T-helper 9 cell (primary cell): ENCODE measurements around the gene CDSN.
"Not testable (repeated sequence)": the region's sequence is repeated elsewhere in the genome, so short reads cannot be mapped to it uniquely, and the experiment has no call there.

ENCODE experiments used
- DNase-seq: peaks from one replicate; pipeline ENCODE4 v3.0.0-alpha.2; 2020
- total RNA-seq, 2 donors: gene quantifications; one replicate each; lab custom pipeline; 2026; lab: John Stamatoyannopoulos, UW

CDSN gene, protein sequence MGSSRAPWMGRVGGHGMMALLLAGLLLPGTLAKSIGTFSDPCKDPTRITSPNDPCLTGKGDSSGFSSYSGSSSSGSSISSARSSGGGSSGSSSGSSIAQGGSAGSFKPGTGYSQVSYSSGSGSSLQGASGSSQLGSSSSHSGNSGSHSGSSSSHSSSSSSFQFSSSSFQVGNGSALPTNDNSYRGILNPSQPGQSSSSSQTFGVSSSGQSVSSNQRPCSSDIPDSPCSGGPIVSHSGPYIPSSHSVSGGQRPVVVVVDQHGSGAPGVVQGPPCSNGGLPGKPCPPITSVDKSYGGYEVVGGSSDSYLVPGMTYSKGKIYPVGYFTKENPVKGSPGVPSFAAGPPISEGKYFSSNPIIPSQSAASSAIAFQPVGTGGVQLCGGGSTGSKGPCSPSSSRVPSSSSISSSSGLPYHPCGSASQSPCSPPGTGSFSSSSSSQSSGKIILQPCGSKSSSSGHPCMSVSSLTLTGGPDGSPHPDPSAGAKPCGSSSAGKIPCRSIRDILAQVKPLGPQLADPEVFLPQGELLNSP
- total RNA-seq = 0 reads per million in 2 donors

DNA sequence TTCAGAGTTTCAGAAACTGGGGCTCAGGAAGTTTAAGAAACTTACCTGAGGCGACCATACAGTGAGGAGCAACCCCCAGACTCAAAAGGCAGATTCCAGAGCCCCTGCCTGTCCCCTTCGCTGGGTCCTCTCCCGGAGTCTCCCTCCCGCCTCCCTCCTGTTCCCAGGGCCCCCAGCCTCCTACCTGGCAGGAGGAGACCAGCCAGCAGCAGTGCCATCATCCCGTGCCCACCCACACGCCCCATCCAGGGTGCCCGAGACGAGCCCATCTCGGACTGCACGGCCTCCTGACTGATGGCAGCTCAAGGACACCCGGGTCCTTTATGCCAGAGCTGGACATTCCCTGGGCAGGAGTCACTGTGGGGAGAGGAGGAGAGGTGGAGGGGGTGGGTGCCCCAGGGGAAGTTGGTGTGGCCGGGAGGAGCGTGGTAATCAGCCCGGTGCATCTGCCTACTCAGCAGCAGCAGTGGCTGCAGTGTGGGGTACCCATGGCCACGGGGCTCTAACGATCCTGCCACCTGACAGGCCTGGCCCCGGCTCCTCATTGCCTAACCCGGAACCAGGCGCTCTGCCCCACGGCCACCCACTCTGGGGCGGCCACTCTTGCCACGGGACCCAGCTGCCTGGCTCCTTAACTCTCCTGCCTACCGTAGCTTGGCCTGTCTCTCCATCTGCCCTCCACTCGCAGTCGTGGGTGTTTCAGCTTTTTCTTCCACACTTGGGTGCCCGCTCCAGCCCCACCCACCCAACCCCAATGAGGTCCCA, at the start of gene CDSN:
CDSN (minus strand) TSS at position 296 of the 765 bp plus-strand sequence; CDS start at position 269, 27 bp downstream.
- no peak for DNase-seq

GRCh38 chr6:31169123-31169857, 49.0 kb upstream of the CDSN start:
- no peak for DNase-seq

DNA sequence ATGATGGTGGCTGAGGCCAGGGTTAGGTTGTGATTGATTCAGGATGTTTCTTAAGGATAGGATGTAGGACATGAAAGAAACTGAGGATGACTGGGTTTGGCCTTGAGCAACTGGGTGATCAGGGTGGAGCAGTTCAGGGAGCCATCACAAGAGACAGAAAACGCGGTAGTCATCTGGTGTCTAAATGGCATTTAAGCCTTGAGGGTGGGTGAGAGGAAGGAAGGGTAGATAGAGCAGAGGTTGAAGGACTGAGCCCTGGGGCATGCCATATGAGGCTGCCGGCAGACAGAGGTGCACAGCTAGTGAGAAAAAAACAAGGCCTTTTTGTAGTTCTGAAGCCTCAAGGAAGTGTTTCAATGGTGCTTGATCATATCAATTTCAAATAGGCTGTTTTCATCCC, 48.4 kb upstream of the CDSN start:
- no peak for DNase-seq

GRCh38 chr6:31165986-31166385, 45.7 kb upstream of the CDSN start:
- no peak for DNase-seq

DNA sequence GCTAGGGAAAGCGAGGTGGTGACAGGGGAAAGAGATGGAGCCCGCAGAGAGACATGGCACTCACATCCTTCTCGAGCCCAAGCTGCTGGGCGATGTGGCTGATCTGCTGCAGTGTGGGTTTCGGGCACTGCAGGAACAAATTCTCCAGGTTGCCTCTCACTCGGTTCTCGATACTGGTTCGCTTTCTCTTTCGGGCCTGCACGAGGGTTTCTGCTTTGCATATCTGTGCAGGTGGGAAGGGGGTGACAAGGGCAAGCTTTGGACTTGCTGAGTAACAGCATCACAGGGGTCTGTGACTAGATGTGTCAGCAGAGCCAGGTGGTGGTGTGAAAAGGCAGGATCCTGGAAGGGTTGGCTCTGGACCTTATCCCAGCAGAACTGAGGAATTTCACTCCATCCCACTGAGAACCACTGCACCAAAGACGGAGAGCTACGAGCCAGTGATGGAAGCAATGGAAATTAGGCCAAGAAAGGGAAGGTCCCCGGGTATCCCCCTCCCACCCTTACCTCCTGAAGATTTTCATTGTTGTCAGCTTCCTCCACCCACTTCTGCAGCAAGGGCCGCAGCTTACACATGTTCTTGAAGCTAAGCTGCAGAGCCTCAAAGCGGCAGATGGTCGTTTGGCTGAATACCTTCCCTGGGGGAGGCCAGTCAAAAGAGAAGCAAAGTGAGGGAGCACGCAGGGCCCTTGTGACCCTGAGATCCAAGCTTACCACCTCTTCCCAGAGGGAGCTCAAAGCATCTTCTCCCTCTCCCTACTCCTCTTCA, 45.0 kb upstream of the CDSN start:
- not testable (repeated sequence) for DNase-seq

GRCh38 chr6:31164475-31165063, 44.3 kb upstream of the CDSN start:
- DNase-seq = not testable (repeated sequence)

- DNase-seq = no peak
These were observed 43.7 kb upstream of the CDSN start for GRCh38 chr6:31163922-31164321.

DNA sequence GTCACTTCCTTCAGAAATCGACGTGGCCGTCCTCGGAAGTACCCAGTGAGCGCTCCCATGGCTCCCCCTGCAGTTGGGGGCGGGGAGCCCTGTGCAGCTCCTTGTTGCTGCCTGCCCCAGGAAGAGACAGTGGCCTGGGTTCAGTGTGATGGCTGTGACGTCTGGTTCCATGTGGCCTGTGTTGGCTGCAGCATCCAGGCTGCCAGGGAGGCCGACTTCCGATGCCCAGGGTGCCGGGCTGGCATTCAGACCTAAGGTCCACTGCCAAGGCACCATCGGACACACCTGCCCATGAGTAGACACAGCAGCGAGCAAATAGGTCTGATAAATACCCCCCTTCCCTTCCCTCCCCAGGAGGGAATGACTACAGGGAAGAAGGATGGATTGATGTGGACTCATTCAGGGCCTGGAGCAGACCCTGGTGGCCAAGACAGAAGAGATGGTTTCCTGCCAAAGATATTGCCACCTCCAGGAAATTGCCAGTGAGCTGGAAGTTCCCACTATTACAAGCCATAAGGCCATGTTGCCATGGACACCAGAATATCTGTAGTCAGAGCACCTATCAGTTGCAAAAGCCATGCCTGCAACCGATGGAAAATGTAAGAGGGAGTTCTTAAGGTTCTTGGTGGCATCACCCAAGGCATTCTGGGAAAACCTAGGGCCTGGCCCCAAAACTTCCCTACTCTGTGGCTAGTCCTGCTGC, 42.4 kb upstream of the CDSN start:
- no peak for DNase-seq

DNA sequence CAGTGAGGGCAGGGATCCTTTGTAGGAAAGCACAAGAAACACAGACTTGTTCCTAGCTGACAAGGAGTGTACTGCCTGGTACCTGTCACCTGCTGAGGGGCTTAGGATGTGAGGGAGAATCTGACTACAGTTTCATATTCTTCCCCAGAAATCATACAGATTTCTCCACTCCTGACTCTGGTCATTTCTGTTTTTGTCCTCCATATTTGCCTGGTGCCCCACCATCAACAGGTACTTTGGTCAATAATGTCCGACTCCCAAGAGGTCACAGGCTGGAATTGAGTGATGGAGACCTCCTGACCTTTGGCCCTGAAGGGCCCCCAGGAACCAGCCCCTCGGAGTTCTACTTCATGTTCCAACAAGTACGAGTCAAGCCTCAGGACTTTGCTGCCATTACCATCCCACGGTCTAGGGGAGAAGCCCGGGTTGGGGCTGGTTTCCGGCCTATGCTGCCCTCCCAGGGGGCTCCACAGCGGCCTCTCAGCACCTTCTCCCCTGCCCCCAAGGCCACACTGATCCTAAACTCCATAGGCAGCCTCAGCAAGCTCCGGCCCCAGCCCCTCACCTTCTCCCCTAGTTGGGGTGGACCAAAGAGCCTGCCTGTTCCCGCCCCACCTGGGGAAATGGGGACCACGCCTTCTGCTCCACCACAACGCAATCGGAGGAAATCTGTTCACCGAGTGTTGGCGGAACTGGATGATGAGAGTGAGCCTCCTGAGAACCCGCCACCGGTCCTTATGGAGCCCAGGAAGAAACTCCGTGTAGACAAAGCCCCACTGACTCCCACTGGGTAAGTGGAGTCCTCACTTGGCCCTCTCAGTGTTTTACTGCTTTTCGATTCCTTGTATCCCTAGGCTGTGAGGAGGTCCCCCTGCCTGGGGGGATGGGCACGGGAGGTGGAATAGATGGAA, 41.2 kb upstream of the CDSN start:
- no peak for DNase-seq

DNA sequence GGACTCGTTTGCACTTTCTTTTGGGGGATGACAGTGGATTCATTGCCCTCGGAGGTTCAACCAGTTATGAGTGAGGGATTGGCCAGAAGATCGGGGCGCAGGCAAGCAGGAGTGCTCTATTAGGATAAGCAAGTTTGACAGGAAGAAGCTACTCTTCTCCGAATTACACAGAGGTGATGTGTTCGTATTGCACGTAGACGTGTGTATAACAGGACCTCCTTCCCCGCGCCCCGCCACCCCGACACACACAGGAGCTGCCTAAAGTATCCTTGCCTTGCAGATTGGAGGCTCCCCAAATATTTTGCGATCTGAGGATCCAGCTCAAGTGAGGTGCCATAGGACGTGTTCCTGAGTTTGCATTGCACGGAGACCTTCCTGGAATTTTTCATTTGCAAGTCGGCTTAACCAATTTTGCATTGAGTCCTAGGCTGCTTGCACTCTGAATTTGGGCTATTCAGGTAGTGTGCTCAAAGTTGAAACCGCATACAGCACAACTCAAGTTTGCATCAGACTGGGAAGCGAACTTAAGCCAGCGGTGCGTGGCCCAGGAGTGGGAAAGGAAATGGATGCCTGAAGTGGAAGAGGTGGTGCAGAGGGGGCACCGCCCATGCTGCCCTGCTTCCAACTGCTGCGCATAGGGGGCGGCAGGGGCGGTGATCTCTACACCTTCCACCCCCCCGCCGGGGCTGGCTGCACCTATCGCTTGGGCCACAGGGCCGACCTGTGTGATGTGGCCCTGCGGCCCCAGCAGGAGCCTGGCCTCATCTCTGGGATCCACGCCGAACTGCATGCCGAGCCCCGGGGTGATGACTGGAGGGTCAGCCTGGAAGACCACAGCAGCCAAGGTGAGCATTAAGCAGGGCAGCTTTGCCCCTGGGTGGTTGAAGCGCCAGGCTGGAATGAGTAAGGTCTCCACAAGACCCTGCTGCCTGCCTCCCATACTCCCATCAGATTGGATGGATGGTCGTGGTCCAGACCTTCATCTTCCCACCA, 38.9 kb upstream of the CDSN start:
- no peak for DNase-seq

DNA sequence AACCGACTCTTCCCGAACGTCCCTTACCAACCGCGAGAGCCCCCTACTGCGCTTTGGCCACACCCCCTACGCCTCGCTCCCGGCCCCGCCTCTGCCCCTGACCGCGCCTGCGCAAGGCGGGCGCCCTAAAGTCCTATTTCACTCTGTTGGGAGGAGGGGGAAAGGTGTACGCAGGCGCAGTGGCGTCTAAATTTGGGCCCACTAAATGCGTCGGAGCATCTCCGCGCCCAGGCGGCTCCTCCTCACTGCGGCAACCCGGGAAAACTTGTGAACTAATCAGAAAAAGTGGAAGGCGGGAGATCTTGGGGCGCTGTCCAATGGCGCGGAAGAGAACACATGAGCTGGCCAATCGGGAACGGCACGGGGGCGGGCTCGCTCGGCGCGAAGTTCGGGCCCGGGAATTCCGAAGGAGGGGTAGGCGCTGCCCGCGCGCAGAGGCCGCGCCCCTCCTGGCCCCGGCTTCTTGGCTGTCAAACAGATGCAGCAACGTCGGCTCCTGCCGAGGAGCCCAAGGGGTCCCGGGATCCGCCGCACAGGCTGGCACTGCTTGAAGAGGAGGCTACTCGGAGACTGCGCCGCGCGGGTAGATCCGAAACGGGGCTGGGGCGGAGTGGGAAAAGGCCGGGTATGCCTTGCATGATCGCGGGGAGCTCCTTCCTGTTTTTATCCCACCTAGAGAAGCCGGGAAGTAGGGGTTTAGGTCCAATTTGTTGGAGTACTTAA, 38.1 kb upstream of the CDSN start, which contains the start of gene TCF19:
TCF19 (plus strand) TSS at position 450 of the 723 bp plus-strand sequence. CDS start 881 bp downstream, outside the sequence.
- peak; percentile 98 for DNase-seq

DNA sequence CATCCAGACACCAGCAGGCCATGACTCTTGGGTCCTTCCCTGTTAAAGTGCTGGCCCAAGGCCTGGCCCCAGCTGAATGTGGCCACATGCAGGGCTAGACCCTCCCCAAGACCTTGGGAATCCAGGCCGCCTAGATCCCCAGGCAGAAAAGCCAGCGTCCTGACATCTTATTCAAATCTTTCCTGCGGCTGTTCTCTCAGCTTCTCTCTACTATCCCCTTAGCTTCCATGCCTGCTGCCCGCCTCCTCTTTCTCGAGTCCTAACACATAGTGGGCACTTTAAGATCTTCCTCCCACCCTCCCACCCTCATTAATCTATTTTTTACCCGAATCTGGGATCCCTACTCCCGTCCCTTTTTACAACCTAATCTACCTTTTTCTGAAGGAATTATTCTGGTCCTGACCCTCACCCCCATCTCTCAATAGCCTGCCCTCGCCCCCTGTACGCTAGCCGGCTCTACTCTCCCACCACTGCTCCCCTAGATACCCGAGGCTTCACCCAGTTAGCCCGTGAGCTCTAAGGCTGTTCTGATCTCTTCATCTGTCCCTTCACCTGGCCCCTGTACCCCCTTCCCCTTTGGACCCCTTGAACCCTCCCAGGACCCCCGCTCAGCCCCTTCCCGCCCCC, 37.4 kb upstream of the CDSN start, which contains the start of gene CCHCR1:
CCHCR1 (minus strand) TSS at position 290 of the 627 bp plus-strand sequence; CDS start at position 88, 202 bp downstream.
- no peak for DNase-seq

DNA sequence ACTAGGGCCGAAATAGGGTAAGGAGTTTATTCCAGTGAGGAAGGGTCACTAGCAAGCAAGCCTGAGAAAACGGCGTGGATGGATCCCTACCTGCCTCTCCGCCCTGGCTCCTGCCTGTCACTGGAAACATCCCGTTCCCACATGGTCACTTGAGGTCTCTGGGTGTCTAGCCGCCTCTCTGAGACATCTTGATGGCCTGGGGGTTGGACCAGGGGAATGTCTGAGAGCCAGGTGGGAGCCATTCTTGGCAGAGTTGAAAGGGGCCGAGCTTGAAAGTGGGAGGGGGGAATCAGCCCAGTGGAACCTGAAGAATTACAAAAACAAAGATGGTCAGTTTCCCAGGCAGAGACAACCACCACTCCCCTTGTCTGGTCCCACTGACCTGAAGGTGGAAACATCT, 36.4 kb upstream of the CDSN start:
- DNase-seq = no peak

GRCh38 chr6:31154436-31154835, 34.2 kb upstream of the CDSN start:
- no peak for DNase-seq

- no peak for DNase-seq
These were observed 32.5 kb upstream of the CDSN start for GRCh38 chr6:31152781-31153180.

DNA sequence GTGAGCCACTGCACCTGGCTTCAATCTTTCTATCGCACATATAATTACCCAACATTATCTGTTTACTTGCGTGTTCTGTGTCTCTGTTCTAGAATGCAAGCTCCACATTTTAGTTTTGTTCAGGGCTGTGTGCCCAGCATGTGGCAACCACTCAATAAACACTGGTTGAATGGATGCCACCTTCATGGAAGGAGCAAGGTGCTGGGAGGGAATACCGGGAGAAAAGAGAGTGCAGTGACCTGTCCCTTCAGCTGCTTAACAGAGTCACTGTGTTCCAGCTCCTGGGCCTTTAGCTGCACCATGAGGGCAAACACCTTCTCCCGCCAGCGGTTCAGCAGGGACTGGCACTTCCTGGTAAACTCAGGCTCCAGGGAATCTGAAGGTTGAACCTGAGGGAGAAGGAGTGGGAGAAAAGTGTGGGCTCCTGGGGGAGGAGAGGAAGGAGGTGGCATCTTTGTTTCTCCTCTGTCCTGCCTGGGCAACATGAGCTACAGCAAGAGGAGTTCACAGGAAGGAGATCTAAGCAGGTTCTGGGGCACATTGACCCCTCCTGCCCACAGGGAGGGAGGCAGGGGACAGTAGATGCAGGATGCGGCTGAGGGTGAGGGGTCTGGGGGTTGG, 29.7 kb upstream of the CDSN start:
- no peak for DNase-seq

- DNase-seq = no peak
These were observed 25.1 kb upstream of the CDSN start for GRCh38 chr6:31145386-31145785.
